ENCODE measurements around the gene ANKDD1A.

The ANKDD1A gene

GRCh38 chr15:64944961-64945360, 33.3 kb downstream of the ANKDD1A start:
- no peak for DNase-seq
- no peak for TF ChIP-seq CTCF (IDR thresholded peaks at IDR 0.05)
- H3K9me3 ChIP-seq, result no peaks in the 10 kb centered on the region
- no peak overlapping the region for H3K27ac ChIP-seq
- intact Hi-C loops (cut with DNase I; ENCODE audit: low total_unique reads), result no loop called here
- H3K36me3 ChIP-seq, result peaks cover 13 to 38% (median 35%) of the 10 kb centered on the region in 3 donors
- H3K27me3 ChIP-seq, result no peaks in the 10 kb centered on the region
- no peaks in the 10 kb centered on the region for H3K4me1 ChIP-seq
- H3K4me3 ChIP-seq, result no peak overlapping the region

GRCh38 chr15:64947211-64947610, 35.5 kb downstream of the ANKDD1A start:
- intact Hi-C loops (cut with DNase I; ENCODE audit: low total_unique reads), result no loop called here
- DNase-seq, result no peak
- Histone ChIP-seq H3K4me1 (no peaks in the 10 kb centered on the region), H3K27ac (no peak overlapping the region), H3K36me3 (peaks cover 13 to 38% (median 37%) of the 10 kb centered on the region in 3 donors), H3K9me3 (no peaks in the 10 kb centered on the region), H3K27me3 (no peaks in the 10 kb centered on the region), H3K4me3 (no peak overlapping the region)
- TF ChIP-seq CTCF (IDR thresholded peaks at IDR 0.05), result no peak

- Histone ChIP-seq H3K4me1 (no peaks in the 10 kb centered on the region), H3K27me3 (no peaks in the 10 kb centered on the region), H3K9me3 (no peaks in the 10 kb centered on the region), H3K4me3 (no peak overlapping the region), H3K36me3 (peaks cover 8 to 34% (median 23%) of the 10 kb centered on the region in 3 donors), H3K27ac (no peak overlapping the region)
- intact Hi-C loops (cut with DNase I; ENCODE audit: low total_unique reads), result no loop called here
- no peak for TF ChIP-seq CTCF (IDR thresholded peaks at IDR 0.05)
- DNase-seq, result no peak
Measured at GRCh38 chr15:64948916-64949315, 37.2 kb downstream of the ANKDD1A start.

- intact Hi-C loops (cut with DNase I; ENCODE audit: low total_unique reads), result no loop called here
- no peaks in the 10 kb centered on the region for H3K9me3 ChIP-seq
- no peak for TF ChIP-seq CTCF (IDR thresholded peaks at IDR 0.05)
- H3K36me3 ChIP-seq, result peaks cover 5 to 30% (median 18%) of the 10 kb centered on the region in 3 donors
- no peak for DNase-seq
- H3K4me1 ChIP-seq, result no peaks in the 10 kb centered on the region
- H3K27ac ChIP-seq, result no peak overlapping the region
- H3K4me3 ChIP-seq, result no peak overlapping the region
- no peaks in the 10 kb centered on the region for H3K27me3 ChIP-seq
Measured at GRCh38 chr15:64949383-64950186, 37.9 kb downstream of the ANKDD1A start.

- intact Hi-C loops (cut with DNase I; ENCODE audit: low total_unique reads), result no loop called here
- no peaks in the 10 kb centered on the region for H3K27me3 ChIP-seq
- H3K4me3 ChIP-seq, result no peak overlapping the region
- H3K27ac ChIP-seq, result no peak overlapping the region
- peaks cover 10 to 36% (median 22%) of the 10 kb centered on the region in 3 donors for H3K36me3 ChIP-seq
- no peak for DNase-seq
- no peaks in the 10 kb centered on the region for H3K9me3 ChIP-seq
- no peak for TF ChIP-seq CTCF (IDR thresholded peaks at IDR 0.05)
- H3K4me1 ChIP-seq, result no peaks in the 10 kb centered on the region
Measured at GRCh38 chr15:64950888-64951287, 39.2 kb downstream of the ANKDD1A start.

Data from tibial artery (tissue), 4 donors.